ENCODE data around the gene TMEM185B. TPM values are rescaled to one million over a fixed set of nuclear protein-coding genes. Genes with fewer than 3 reads are reported as not detected.

The TMEM185B gene
- total RNA-seq, 2 donors from 2014 or later = 11.9 to 22.5 TPM

DNA sequence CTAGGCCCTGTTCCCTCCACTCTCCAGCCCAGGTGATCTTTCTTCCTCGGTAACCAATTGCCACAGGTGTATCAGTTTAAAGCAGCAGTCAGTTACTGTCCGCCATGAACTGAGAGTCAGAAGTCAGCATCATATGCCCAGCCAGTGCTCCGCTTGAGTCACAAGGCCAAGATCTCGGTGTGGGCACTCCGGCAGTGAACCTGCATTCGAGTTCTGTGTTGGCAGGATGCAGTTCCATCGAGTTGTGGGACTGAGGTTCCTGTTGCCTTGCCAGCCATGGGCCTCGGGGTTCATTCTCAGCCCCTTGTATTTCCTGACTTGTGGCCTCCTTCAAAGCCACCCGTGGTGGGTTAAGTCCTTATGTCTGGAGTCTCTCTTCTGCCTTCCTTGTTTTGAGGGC, 3.1 kb upstream of the TMEM185B start:
- Mint-ChIP-seq H3K36me3 (peaks cover 19 to 30% of the 10 kb centered on the region in 2 donors), H3K27ac (peak overlapping the region; percentile 8 to 54)
- no peak for DNase-seq (ENCODE audit: low spot score in 2 of 2)

DNA sequence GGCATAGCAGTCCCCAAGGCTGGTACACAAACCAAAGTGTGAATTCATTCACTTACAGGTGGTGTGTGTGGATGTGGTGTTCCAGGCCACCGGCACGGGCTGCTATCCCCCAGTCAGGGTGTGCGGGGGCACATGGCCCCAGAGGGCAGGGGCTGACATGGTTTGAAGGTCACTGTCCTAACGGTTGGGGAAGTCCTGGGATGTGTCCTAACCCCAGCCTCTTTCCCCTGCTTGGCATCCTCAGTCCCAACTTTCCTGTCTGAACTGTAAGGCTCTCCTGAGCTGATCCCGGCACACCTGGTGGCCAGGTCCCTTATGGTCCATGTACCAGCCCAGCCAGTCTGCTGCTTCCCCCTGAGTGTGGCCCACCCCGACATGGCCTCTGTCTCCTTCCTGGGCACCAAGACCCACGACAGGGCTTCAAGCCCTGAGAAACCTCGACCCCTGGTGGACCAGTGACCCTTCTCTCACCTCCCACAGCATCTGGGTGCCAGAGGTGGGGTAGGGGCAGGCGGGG, 2.4 kb upstream of the TMEM185B start:
- peaks cover 27 to 30% of the 10 kb centered on the region in 2 donors for H3K36me3 Mint-ChIP-seq

More for the DNA sequence above, 3.1 kb upstream of the TMEM185B start:
- ATAC-seq = no peak
- peaks cover 0 to 7% of the 10 kb centered on the region in 2 donors for H3K9me3 Mint-ChIP-seq

DNA sequence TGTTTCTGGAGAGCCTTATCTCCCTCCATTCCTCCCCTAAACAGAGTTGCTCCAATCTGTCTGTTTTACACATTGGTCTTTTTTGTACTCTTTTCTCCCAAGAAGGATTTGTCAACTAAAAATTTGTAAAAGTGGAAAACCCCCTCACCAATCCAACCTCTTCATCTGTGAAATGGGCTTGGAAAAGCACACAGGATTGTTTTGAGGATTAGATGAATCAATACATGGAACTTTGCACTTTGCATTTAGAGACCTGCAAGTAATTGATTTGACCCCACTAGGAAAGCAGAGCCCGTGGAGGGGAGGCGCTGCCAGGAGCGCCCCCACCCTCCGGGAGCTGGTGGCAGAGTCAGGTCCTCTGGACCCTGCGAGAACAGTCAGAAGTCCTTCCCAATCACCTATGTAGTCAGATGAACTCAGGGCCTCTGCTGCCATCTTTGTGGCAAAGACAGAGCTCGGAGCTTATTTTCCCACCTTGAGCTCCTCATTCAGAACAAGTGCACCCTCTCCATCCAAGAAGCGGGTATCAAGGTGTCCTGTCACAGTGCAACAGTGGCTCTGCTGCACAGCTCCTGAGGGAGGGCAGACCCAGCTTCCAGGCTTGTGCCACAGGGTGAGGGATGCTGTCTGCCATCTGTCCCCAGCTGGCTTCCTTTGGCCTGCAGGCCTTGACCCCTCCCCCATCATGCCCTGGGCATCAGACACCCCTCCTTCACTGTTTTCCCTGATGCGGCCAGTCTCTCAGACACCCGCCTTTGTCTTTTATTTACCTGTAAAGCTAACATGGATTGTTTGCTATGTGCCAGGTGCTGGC, 1.7 kb upstream of the TMEM185B start:
- H3K36me3 Mint-ChIP-seq = peaks cover 30 to 31% of the 10 kb centered on the region in 2 donors
- peak overlapping the region; percentile 84 to 87 for H3K27ac Mint-ChIP-seq
- no peak for ATAC-seq
- H3K9me3 Mint-ChIP-seq = peaks cover 6 to 7% of the 10 kb centered on the region in 2 donors
- DNase-seq (ENCODE audit: low spot score in 2 of 2) = no peak

More for the DNA sequence above, 2.4 kb upstream of the TMEM185B start:
- ATAC-seq = no peak
- H3K9me3 Mint-ChIP-seq = peaks cover 6 to 7% of the 10 kb centered on the region in 2 donors
- H3K27ac Mint-ChIP-seq = peak overlapping the region; percentile 54 to 87
- DNase-seq (ENCODE audit: low spot score in 2 of 2) = no peak

DNA sequence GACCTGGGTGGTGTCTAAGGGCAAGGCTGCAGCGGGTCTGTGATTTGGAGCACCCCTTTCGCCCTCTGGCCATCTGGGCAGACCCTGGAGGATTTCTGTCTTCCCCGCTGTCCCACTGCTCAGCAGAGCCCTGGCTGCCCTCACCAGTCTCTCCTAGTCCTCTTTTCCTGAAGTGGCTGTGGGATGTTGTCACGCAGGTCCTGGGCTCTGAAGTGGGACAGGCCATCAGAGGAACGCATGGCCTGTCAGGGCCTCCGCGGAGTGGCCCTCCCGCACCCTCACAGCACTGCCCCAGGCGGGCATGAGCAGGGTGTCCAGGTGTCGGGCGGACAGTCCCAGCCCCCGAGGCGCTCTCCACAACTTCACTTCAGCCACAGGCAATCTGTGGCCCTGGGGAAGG, 1.1 kb upstream of the TMEM185B start:
- peaks cover 6 to 7% of the 10 kb centered on the region in 2 donors for H3K9me3 Mint-ChIP-seq
- DNase-seq (ENCODE audit: low spot score in 2 of 2) (no peak), ATAC-seq (no peak)
- H3K27ac Mint-ChIP-seq = peak overlapping the region; percentile 60 to 84
- H3K36me3 Mint-ChIP-seq = peaks cover 31 to 35% of the 10 kb centered on the region in 2 donors

DNA sequence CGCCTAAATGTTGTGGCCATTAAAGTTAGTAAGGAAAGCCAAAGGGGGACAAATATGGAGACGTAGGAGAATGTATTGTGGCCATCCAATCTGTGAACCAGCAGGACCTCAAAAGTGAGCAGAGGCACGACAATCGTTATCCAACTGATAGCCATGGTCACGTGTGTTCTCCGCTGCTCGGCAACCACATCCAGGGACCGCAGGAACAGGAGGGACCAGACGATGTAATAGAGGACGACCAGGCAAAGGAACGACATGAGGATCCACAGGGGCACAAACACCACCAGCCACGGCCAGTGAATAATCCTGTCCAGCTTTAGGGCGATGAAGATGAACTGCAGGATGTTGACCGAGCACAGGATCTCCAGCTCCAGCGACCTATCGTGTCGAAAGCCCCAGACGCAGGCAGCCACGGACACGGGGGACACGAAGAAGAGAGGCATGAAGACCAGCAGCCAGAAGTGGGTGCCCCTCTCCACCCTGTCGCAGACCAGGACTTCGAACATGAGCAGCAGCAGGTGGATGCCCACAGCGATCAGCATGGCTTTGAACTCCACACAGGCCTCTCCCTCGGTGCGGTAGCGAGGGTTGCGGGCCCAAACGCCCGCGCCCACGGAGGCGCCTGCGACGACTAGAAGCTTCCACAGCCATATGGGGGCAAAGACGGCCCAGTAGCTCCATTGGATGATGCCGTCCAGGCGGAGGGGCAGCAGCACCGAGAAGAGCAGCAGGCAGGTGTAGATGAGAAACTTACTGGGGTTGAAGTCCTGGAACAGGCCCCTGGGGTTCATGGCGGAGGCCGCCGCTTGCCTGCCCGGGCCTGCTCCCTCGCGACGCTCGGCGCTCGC, 790 bp downstream of the TMEM185B start:
- ATAC-seq = no peak
- peaks cover 40 to 51% of the 10 kb centered on the region in 2 donors for H3K36me3 Mint-ChIP-seq
- peak overlapping the region; percentile 84 to 90 for H3K27ac Mint-ChIP-seq
- no peak for DNase-seq (ENCODE audit: low spot score in 2 of 2)
- peaks cover 10 to 12% of the 10 kb centered on the region in 2 donors for H3K9me3 Mint-ChIP-seq

DNA sequence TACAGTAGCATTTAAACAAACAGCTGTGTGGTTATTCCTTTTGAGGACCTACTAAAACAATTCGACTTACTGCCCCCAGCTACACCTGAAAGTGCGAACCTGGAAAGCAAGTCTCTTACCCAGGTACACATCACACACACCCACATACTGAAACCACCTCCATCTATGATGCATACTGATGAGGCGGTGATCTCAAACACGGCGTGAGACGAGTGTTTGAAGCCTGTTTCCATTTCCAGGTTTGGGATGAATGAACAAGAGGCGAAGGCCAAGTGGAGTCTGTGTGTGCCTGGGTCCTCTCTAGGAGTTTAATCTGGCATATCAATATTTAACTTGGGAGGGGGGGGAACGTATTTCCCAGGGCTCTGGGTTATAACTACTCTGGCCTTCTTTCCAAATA, 1.6 kb downstream of the TMEM185B start:
- H3K36me3 Mint-ChIP-seq = peaks cover 43 to 59% of the 10 kb centered on the region in 2 donors
- peaks cover 14 to 17% of the 10 kb centered on the region in 2 donors for H3K9me3 Mint-ChIP-seq
- ATAC-seq = no peak
- no peak for DNase-seq (ENCODE audit: low spot score in 2 of 2)
- peak overlapping the region in 1 of 2 donors; percentile 84 for H3K27ac Mint-ChIP-seq

DNA sequence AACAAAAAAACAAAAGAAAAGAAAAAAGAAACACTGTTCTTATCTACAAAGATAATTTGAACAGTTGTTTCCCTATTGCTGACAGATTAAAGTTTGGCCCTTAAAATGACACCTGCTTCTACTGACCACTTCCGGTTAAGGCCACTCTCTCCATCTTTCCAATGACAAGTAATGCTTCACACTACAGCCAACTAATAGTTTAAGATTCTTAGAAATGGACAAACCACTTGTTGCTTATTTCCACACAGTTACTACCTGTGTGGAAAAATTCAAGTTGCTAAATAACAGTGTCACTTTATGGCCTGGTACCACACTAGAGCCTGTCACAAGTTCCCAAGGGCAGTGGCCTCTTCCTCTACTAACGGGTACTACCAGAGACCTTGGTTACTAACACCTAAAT, 2.4 kb downstream of the TMEM185B start:
- H3K36me3 Mint-ChIP-seq = peaks cover 46 to 68% of the 10 kb centered on the region in 2 donors
- DNase-seq (ENCODE audit: low spot score in 2 of 2) (no peak), ATAC-seq (no peak)
- no peak overlapping the region for H3K27ac Mint-ChIP-seq
- H3K9me3 Mint-ChIP-seq = peaks cover 16 to 24% of the 10 kb centered on the region in 2 donors

DNA sequence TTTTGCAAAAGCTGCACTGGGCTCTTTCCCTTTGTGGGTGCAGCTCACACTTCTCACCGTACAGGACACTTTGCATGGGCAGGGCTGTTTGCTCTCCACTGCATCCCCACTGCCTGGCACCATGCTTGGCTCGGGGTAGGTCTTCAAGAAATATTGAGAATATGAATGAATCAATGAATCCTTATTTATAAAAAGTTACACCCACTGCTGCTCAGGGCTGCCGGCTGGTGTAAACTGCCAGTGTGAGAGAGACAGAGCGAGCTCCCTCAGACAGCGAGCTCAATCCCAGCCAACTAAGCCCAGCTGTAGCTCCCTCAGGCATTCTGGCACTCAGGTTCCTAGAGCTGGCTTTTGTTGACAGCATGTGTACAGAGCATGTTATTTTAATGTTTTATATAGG, 3.4 kb downstream of the TMEM185B start:
- no peak overlapping the region for H3K27ac Mint-ChIP-seq
- peaks cover 16 to 24% of the 10 kb centered on the region in 2 donors for H3K9me3 Mint-ChIP-seq
- DNase-seq (ENCODE audit: low spot score in 2 of 2) (no peak), ATAC-seq (no peak)
- H3K36me3 Mint-ChIP-seq = peaks cover 46 to 69% of the 10 kb centered on the region in 2 donors

DNA sequence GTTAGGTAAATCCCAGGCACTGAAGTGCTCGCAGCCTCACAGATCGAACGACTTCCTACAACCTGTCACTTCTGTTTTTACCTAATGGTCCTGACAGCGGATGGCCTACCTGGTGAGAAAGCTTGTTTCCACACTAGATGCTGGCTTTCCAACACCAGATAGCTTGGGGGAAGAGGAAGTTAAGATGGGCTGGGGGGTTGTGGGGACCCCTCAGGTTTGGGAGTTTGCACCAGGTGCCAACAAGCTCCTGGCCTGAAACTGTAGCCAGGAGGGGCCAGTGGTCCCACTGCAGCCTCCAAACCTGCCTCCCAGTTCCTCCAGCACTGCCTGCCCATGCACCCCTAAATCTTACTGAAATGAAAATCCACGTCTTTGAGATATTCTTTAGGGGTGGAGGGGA, 3.9 kb downstream of the TMEM185B start:
- ATAC-seq (no peak), DNase-seq (ENCODE audit: low spot score in 2 of 2) (no peak)
- peaks cover 45 to 69% of the 10 kb centered on the region in 2 donors for H3K36me3 Mint-ChIP-seq
- H3K9me3 Mint-ChIP-seq = peaks cover 16 to 24% of the 10 kb centered on the region in 2 donors
- H3K27ac Mint-ChIP-seq = no peak overlapping the region

DNA sequence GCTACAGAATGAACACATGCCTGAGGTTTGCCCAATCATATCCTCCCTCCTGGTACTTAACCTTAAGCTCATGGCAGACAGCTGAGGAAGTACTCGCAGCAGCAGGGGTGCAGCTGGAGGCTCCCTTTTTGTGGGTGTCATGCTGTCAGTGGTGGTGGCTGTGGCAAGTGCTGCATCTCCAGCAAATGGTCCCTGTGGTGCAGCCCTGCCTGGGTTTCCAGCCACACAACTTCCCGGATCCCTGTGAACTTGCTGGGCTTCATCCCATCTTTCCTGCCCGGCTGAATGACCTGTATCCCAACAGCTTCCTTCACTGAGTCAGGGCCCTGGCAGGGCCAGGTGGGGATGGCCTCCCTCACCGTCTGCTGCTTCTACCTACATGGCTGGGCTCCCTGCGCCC, 5.0 kb downstream of the TMEM185B start:
- H3K9me3 Mint-ChIP-seq = peaks cover 16 to 24% of the 10 kb centered on the region in 2 donors
- peak overlapping the region in 1 of 2 donors; percentile 57 for H3K27ac Mint-ChIP-seq
- H3K36me3 Mint-ChIP-seq = peaks cover 40 to 69% of the 10 kb centered on the region in 2 donors
- DNase-seq (ENCODE audit: low spot score in 2 of 2) (no peak), ATAC-seq (no peak)

DNA sequence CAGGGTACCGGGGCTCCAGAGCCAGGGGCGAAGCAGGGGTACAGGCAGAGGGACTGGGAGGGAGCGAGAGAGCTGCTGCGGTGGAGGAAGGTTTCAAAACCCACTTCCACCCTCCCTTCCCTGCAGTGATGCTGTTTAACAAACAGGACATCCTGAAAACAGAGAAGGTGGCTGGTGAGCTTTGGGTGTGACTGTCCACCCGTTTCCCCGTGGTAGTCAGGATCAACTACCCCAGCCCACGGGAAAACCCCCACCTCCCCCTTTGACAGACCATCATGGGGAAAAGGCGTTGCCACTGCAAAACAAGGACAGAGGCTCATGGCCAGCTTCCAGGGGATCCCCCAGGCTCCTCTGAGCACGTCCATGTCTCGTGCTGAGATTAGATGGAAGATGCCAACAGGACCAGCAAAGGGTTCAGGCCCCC, 12.9 kb downstream of the TMEM185B start:
- ATAC-seq (peak; percentile 51 to 70), DNase-seq (ENCODE audit: low spot score in 2 of 2) (no peak)

DNA sequence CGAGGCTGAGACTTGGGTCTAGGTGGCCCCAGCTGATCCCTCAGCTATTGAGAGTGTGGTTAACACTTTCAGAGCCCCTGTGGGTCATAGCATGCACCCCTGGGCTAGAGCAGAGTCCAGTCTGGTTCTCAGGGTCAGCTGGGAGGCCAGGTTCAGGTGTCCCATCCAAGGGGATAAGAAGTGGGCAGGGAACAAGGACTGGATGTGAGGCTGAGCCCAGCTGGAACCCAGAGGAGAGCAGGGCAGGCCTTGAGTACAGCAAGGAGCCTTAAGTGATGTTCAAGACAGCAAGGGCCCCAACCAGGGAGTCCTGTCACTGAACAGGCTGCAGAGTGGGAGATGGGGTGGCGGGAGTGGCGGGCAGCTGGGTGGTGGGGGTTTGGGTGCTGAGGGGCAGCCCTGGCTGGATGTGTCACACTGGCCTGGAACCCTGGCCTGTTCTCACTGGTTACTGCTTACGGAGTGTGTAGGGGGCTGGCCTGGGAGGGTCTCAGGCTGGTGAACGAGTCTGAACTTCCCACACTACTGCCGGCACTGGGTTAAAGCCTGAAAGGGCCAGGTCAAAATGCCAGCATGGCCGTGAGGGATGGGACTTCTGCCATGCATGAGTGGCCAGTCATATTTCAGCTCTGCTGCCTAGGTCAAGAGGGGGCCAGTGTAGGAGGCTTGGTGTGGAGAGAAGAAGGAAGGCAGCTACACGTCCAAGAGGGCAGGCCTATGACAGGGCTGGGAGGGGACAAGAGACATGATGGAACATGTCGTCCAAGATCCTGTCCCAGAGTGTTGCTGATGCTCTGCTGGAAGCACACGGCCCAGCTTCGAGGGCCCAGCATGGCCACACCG, 13.6 kb downstream of the TMEM185B start:
- Mint-ChIP-seq H3K27ac (peak overlapping the region; percentile 65 to 70), H3K9me3 (no peaks in the 10 kb centered on the region), H3K36me3 (no peaks in the 10 kb centered on the region)
- peak; percentile 14 to 17 for ATAC-seq
- DNase-seq (ENCODE audit: low spot score in 2 of 2) = no peak

More for the DNA sequence above, 12.9 kb downstream of the TMEM185B start:
- Mint-ChIP-seq H3K27ac (peak overlapping the region; percentile 65 to 70), H3K36me3 (no peaks in the 10 kb centered on the region), H3K9me3 (no peaks in the 10 kb centered on the region)

DNA sequence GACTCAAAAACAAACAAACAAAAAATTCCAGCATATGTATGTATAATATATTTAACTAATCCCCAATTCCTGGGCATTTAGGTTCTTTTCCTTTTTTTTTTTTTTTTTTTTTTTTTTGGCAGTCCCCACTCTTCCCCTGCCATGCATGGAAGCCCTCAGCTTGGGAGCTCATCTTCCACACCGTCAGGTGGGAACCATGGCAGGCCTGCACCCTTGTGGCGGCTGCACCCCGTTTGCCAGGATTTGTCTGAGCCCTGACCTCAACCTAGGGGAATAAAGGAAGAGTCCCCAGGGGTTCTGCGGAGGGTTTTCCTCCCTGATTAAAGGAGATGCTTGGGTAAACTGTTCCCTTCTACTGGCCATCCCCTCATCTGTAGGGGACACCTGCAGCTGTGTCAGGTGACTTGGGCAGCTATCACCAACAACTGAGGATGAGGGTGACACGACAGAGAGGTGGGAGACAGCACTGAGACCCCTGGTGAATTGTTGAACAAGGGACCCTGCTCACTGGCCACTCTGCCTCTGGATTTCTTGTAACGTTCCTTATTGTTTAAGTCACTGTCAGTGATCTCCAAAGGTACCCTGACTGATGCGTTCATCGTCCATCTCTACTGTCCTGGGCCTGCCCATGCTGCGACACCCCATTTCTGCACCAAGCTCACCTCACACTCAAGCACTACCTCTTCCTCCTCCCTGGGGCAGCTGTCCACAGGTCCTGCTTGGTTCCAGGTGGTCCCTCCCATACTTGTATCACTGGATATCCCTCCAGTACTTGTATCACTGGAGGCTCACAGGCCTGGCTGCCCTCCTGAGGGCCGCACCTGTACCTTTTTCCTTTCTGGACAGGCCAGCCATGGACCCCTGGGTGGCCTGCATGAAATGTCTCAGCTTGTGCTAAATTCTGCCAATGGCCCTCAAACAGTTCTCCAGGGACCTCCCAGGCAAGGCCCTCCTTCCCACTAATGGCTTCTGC, 14.5 kb downstream of the TMEM185B start:
- ATAC-seq (no peak), DNase-seq (ENCODE audit: low spot score in 2 of 2) (no peak)
- Mint-ChIP-seq H3K9me3 (no peaks in the 10 kb centered on the region), H3K27ac (peak overlapping the region; percentile 44 to 70), H3K36me3 (no peaks in the 10 kb centered on the region)

DNA sequence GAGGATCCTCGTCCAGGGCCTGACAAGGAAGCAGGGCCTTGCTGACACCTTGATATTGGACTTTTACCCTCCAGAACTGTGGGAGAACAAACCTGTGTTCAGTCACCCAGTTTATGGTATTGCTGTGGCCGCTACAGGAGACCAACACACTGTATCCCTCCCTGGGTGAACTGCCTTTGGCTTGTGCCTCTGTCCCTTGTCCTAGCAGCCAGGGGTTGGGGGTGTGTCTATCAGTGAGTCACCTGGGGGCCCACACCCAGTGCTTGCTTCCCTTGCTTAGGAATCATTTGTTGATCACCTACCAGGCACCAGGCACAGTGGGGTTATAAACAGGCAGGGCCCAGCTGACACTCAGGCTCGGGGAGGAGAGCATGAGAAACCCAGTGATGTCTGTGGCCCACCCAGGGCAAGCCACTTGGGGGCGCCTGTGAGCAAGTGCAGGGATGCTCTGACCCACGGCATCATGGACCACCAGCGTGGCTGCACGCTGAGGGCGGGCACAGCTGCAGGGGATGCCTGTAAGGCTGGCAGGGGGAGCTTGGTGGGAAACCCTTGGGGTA, 17.1 kb downstream of the TMEM185B start:
- no peak overlapping the region for H3K27ac Mint-ChIP-seq
- DNase-seq (ENCODE audit: low spot score in 2 of 2) = peak in 1 of 2 donors; percentile 75
- no peaks in the 10 kb centered on the region for H3K9me3 Mint-ChIP-seq
- peak; percentile 55 to 64 for ATAC-seq
- H3K36me3 Mint-ChIP-seq = no peaks in the 10 kb centered on the region
